ENCODE results near the gene RCBTB1.
"Not testable (repeated sequence)": the region's sequence is repeated elsewhere in the genome, so short reads cannot be mapped to it uniquely, and the experiment has no call there.

RCBTB1 gene

DNA sequence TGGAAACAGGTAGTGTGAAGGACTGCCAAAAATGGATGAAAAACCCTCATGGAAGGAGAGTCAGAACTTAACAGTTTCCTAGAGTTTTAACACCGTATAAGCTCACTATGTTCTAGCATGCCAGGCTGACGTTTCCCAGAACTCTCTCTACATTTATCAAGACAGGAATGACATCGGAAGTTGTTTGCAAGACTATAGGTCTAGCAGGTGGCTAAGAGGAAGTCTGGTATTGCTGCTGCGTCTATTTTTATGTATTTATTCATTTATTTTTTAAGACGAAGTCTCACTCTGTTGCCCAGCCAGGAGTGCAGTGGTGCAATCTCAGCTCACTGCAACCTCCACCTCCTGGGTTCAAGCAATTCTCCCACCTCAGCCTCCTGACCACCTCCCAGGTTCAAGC is 22.4 kb upstream of the RCBTB1 start:
- TF ChIP-seq, protein P1, sequence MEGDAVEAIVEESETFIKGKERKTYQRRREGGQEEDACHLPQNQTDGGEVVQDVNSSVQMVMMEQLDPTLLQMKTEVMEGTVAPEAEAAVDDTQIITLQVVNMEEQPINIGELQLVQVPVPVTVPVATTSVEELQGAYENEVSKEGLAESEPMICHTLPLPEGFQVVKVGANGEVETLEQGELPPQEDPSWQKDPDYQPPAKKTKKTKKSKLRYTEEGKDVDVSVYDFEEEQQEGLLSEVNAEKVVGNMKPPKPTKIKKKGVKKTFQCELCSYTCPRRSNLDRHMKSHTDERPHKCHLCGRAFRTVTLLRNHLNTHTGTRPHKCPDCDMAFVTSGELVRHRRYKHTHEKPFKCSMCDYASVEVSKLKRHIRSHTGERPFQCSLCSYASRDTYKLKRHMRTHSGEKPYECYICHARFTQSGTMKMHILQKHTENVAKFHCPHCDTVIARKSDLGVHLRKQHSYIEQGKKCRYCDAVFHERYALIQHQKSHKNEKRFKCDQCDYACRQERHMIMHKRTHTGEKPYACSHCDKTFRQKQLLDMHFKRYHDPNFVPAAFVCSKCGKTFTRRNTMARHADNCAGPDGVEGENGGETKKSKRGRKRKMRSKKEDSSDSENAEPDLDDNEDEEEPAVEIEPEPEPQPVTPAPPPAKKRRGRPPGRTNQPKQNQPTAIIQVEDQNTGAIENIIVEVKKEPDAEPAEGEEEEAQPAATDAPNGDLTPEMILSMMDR (IDR thresholded peaks at IDR 0.05; ENCODE audit: low read depth, low read length): no peak

DNA sequence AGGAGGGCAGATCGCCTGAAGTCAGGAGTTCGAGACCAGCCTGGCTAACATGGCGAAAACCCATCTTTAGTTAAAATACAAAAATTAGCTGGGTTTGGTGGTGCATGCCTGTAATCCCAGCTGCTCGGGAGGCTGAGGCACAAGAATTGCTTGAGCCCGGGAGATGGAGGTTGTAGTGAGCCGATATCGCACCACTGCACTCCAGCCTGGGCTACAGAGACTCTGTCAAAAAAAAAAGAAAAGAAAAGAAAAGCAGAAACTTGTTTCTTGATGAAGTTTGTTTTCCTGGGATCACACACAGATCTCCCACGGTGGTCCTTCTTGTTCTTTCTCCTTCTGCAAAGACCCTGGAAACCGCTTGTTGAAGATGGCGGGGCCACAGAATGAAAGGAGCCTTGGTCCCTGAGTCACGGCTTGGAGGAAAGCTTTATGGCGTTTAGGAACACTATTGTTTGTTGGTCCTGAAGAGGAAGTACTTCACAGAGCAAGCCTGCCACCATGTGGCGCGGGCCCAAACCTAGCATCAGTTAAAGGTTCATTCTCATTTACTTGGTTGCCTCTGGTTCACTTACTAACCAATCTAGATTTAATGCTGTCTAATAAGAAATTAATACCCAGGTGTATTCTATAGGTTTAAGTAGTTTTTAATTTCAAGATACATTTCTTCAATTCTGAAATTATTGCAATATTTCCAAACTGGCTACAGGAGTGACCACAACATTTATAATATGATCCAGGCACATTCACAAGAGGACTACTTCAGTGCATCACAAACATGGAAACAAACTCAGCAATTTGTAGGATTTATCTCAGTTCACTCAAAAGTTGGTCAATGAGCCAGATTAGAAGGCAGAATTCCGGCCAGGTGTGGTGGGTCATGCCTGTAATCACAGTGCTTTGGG is 21.6 kb upstream of the RCBTB1 start:
- no peaks in the 10 kb centered on the region for H3K27me3 ChIP-seq (ENCODE audit: insufficient read depth, low read depth, severe bottlenecking)
- no peak overlapping the region for H3K4me3 ChIP-seq (ENCODE audit: low read depth, low read length)
- no peaks in the 10 kb centered on the region for H3K9me3 ChIP-seq (ENCODE audit: severe bottlenecking)
- DNase-seq: peak; percentile 66
- H3K27ac ChIP-seq: no peak overlapping the region
- TF ChIP-seq, protein P1 (IDR thresholded peaks at IDR 0.05; ENCODE audit: low read depth, low read length): peak; percentile 62
- H3K36me3 ChIP-seq: no peaks in the 10 kb centered on the region

More for the DNA sequence above, 22.4 kb upstream of the RCBTB1 start:
- Histone ChIP-seq H3K36me3 (no peaks in the 10 kb centered on the region), H3K27ac (no peak overlapping the region), H3K4me3 (ENCODE audit: low read depth, low read length) (no peak overlapping the region), H3K9me3 (ENCODE audit: severe bottlenecking) (no peaks in the 10 kb centered on the region), H3K27me3 (ENCODE audit: insufficient read depth, low read depth, severe bottlenecking) (no peaks in the 10 kb centered on the region)
- no peak for DNase-seq

DNA sequence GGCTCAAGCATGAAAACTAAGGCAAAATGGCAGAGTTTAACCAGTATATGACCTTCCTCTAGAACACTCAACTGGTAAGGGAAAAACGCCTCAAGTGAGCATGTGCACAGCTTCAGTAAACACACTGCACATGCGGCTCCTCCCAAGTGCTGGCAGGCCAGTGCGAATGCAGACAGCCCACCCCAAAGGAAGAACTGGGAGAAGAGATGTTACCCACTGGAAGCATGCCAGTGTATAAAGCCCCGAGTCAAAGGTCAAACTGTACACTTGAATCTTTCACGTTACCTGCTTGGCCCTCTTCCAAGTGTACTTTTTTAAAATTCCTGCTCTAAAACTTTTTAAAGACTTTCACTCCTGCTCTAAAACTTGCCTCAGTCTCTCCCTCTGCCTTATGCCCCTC is 19.2 kb upstream of the RCBTB1 start:
- TF ChIP-seq, protein P1 (IDR thresholded peaks at IDR 0.05; ENCODE audit: low read depth, low read length): no peak
- DNase-seq: no peak
- Histone ChIP-seq H3K27ac (no peak overlapping the region), H3K9me3 (ENCODE audit: severe bottlenecking) (no peaks in the 10 kb centered on the region), H3K36me3 (no peaks in the 10 kb centered on the region), H3K27me3 (ENCODE audit: insufficient read depth, low read depth, severe bottlenecking) (no peaks in the 10 kb centered on the region), H3K4me3 (ENCODE audit: low read depth, low read length) (no peak overlapping the region)

DNA sequence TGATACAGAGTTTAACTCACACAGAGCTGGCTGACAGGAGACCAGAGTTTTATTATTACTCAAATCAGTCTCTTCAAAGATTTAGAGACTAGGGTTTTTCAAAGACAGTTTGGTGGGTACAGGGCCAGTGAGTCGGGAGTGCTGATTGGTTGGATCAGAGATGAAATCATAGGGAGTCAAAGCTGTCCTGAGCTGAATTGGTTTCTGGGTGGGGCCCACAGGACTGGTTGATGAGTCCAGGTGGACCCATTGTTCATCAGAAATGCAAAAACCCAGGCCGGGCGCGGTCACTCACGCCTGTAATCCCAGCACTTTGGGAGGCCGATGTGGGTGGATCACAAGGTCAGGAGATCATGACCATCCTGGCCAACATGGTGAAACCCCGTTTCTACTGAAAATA is 17.3 kb upstream of the RCBTB1 start:
- DNase-seq; H3K27ac ChIP-seq; H3K4me3 ChIP-seq (ENCODE audit: low read depth, low read length); H3K27me3 ChIP-seq (ENCODE audit: insufficient read depth, low read depth, severe bottlenecking); H3K9me3 ChIP-seq (ENCODE audit: severe bottlenecking); H3K36me3 ChIP-seq: not testable (repeated sequence)

DNA sequence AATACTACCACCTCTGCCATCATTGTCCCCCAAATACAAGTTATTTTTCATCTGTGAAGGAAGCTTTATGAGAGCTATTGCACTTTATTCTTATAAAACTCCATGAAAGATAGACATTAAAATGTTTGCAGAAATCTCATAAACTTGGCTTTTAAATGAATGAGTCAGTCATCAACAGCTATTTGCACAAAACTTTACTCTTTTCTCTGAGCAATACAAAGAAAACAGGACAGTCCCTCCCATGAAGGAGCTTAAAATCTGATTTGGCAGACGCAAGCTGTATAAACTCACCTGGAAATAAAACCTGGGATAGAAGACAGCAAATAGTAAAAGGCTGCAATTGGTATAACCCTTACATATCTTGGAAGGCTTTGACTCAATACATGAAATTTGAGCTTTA is 16.6 kb upstream of the RCBTB1 start:
- Histone ChIP-seq H3K4me3 (ENCODE audit: low read depth, low read length) (no peak overlapping the region), H3K27me3 (ENCODE audit: insufficient read depth, low read depth, severe bottlenecking) (no peaks in the 10 kb centered on the region), H3K27ac (no peak overlapping the region), H3K36me3 (no peaks in the 10 kb centered on the region), H3K9me3 (ENCODE audit: severe bottlenecking) (no peaks in the 10 kb centered on the region)
- DNase-seq: no peak
- TF ChIP-seq, protein P1 (IDR thresholded peaks at IDR 0.05; ENCODE audit: low read depth, low read length): no peak

DNA sequence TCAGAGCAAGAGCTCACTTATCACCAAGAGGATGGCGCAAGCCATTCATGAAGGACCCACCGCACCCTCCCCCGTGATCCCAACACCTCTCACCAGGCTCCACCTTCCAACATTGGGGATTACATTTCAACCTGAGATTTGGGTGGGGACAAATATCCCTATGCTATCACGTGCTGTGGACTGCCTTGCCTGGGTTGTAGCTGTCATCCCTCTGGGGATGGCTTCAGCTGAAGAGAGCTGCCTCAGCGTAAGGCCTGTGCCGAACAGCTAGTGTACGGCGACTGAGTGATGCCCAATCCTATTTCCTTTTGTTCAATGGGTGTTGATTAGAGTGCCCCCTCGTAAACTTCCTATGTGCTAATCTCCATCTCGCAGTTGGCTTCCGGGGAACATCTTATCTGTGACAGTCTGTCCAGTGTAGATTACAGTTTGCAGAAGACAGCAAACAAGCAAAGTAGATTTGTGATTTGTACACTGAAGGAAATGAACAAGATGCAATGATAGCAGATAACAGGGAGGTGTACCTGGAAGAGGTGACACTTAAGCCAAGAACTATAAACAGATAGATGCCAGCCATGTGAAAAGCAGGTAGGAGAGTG is 11.8 kb upstream of the RCBTB1 start:
- no peaks in the 10 kb centered on the region for H3K36me3 ChIP-seq
- no peaks in the 10 kb centered on the region for H3K9me3 ChIP-seq (ENCODE audit: severe bottlenecking)
- no peak overlapping the region for H3K4me3 ChIP-seq (ENCODE audit: low read depth, low read length)
- H3K27ac ChIP-seq: no peak overlapping the region
- no peak for DNase-seq
- no peaks in the 10 kb centered on the region for H3K27me3 ChIP-seq (ENCODE audit: insufficient read depth, low read depth, severe bottlenecking)
- TF ChIP-seq, protein P1 (IDR thresholded peaks at IDR 0.05; ENCODE audit: low read depth, low read length): no peak

Measured in WERI-Rb-1 (cell line).